SKM-1 (cell line): Measurements from ENCODE around the gene PTEN.
"Not testable (repeated sequence)": the region's sequence is repeated elsewhere in the genome, so short reads cannot be mapped to it uniquely, and the experiment has no call there.

ENCODE experiments used
- DNase-seq: peaks from one replicate; lab custom pipeline; 2025; ENCODE audit not compliant: unreplicated experiment; lab: John Stamatoyannopoulos, UW

Gene PTEN

DNA sequence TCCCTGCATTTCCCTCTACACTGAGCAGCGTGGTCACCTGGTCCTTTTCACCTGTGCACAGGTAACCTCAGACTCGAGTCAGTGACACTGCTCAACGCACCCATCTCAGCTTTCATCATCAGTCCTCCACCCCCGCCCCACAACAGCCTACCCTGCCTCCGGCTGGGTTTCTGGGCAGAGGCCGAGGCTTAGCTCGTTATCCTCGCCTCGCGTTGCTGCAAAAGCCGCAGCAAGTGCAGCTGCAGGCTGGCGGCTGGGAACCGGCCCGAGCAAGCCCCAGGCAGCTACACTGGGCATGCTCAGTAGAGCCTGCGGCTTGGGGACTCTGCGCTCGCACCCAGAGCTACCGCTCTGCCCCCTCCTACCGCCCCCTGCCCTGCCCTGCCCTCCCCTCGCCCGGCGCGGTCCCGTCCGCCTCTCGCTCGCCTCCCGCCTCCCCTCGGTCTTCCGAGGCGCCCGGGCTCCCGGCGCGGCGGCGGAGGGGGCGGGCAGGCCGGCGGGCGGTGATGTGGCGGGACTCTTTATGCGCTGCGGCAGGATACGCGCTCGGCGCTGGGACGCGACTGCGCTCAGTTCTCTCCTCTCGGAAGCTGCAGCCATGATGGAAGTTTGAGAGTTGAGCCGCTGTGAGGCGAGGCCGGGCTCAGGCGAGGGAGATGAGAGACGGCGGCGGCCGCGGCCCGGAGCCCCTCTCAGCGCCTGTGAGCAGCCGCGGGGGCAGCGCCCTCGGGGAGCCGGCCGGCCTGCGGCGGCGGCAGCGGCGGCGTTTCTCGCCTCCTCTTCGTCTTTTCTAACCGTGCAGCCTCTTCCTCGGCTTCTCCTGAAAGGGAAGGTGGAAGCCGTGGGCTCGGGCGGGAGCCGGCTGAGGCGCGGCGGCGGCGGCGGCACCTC lies at the start of gene PTEN, which contains the start of gene KLLN:
PTEN (plus strand) TSS at position 573 of the 891 bp plus-strand sequence. CDS start 845 bp downstream, outside the sequence.
KLLN (minus strand) TSS at position 481 of the 891 bp plus-strand sequence. CDS start 1,046 bp downstream, outside the sequence.
- DNase-seq = peak; percentile 74

DNA sequence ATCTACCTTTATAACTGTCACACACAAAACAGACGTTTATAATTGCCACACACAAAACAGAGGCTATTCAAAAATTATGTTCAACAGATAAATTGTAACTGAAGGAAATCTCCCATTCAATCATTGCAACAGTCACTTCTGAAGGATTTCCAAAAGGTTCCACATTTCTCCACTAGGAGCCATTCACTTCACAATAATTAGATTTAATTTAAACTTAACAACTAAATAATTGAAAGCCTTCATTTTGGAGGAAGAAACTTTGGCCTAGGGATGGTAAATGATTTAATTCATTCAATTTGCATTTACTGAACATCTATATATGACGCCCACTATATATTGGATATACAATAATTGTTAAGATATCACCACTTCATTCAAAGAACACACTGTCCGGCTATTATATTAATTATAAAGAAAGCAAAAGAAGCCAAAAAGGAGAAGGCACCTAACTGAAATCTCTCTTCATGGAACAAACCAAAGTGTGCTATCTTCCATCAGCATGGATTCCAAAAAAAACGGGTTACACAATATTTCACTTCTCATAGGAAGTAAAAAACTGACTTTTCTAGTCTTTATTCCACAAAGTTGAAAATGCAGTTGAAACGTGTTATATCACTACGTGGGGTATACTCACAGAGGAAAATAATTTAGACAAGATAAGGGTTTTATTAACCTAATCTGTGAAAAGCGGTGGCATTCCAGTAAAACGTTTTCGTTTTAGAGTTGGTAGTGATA lies 47.1 kb upstream of the PTEN start:
- no peak for DNase-seq

DNA sequence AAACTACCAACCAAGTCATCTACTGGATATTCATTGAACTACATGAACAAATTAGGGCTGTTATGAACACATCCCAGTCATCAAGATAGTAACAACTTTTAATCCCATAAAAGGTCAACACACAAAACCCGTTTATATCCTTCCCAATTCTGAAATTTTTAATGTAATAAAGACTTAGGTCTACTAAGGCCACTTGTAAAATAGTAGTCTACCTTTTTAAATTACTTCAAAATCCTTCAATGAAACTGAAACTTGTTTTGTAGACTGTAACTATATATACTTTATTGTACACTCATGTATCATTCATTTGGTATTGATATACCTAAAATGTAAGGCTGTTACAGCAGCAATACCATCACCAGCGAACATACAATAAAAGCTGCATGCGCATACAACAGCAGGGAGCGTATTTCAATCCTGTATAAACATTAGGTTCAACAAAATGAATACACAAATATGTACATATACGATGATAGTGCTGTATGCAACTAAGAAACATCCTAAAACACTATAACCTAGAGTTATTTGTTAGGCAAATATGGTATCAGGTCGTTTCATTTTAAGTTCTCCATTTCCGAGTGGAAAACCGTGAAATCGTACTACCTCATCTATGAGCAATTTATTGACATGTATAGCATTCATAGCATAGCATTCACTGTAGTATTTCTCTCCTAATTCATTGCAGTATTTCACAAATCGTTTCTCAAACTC lies 46.4 kb upstream of the PTEN start:
- DNase-seq = no peak

- peak; percentile 88 for DNase-seq
Observed at GRCh38 chr10:87817609-87818504, 45.6 kb upstream of the PTEN start, which contains the start of gene ATAD1. Gene ATAD1 (minus strand): TSS chr10:87818226. CDS start chr10:87814599, 3,627 bp downstream.

DNA sequence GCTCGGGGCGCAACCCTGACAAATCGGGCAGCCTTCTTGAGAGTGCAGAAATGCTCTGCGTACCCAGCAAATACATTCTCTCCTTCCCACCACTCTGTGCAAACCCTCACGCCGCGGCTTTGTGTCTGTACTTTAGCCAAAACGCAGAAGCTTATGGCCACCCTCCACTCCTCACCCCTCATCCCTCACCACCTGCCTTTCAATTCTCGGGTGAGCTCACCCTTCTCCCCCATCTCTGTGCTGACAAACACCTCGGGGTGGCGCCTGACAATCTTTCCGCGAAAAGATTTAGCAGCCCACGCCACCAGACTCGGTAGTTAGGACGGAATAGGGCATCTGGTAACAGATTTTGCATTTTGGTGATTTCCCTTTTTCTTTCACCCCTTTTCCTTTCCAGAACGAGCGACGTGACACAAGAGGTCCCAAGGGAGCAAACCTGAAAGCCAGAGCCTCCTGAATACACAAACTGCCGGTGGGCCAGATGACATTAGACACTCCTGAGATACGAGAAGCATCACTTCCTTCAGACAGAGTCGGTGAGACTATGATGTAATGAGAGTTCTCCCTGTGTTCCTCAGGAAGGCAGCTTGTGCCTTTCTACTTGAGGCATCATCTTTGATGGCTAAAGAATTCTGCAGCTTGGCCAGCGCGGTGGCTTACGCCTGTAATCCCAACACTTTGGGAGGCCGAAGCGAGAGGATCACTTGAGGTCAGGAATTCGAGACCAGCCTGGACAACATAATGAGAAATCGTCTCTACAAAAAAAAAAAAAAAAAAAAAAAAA lies 44.7 kb upstream of the PTEN start:
- no peak for DNase-seq

DNA sequence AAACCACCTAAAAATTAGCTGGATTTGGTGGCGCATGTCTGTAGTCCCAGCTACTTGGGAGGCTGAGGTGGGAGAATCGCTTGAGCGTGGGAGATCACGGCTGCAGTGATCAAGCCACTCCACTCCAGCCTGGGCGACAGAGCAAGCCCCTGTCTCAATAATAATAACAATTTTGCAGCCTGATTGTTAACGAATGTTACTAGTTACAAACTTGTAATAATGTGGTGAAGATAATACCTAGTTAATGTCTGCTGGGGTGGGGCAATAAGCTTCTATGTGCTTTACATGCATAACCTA lies 44.2 kb upstream of the PTEN start:
- DNase-seq = no peak

- DNase-seq = no peak
Observed at GRCh38 chr10:87826653-87827052, 36.8 kb upstream of the PTEN start.

- DNase-seq = no peak
Observed at GRCh38 chr10:87827681-87828080, 35.7 kb upstream of the PTEN start.

DNA sequence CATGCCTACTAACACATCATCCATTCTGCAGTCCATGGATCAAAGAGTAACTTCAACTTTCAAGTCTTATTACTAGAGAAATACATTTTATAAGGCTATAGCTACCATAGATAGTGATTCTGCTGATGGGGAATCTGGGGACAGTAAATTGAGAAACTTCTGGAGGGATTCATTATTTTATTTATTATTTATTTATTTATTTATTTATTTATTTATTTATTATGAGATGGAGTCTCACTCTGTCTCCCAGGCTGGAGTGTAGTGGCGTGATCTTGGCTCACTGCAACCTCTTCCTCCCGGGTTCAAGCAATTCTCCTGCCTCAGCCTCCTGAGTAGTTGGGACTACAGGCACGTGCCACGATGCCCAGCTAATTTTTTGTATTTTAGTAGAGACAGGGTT lies 34.4 kb upstream of the PTEN start:
- DNase-seq = not testable (repeated sequence)

DNA sequence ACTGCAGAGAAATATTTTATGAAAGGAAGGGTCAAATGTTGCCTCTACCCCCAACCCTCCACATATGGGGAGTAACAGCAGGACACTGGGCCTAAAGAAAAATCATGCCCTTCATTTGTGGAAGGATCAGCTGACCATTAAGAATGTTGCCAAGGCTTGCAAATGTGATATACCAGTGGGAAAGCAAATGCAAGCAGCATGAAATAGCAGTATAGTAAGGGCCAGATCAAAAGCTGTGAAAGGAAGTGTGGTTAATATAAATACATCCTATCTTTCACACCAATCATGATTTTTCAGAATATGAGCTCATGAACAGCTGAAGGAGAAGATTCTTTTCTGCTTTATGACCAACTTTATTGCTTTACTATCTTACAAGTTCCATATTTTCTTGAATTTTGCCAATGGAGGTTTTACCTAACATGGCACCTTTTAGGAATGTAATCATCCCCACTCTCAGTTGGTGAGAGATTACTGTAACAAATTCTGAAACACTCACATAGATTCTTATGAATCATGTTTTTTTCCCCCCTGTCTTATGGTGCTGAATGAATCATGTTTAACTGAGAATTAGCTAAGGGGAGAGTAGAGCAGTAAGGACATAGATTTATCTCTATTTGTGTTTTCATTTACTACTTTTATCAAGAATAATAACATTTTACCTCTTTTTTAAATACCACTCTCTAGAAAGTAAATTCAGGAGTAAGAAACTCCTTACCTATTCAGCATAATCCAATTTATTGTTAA lies 33.3 kb upstream of the PTEN start:
- DNase-seq = no peak

DNA sequence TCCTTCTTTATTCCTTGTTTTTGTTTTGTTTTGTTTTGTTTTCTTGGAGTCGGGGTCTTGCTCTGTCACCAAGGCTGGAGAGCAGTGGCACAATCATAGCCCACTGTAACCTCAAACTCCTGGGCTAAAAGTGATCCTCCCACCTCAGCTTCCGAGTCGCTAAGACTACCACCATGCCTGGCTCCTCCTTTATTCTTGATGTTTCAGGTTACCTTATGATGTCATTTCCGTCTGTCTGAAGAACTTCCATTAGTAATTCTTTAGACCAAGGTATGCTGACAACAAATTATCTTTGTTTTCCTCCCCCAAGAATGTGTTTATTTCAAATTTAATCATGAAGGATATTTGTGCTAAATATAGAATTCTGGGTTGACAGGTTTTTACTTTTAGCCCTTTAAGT lies 27.3 kb upstream of the PTEN start:
- DNase-seq = no peak

GRCh38 chr10:87837445-87837844 lies 26.0 kb upstream of the PTEN start:
- peak; percentile 53 for DNase-seq

- no peak for DNase-seq
Observed at GRCh38 chr10:87838650-87839049, 24.8 kb upstream of the PTEN start.

DNA sequence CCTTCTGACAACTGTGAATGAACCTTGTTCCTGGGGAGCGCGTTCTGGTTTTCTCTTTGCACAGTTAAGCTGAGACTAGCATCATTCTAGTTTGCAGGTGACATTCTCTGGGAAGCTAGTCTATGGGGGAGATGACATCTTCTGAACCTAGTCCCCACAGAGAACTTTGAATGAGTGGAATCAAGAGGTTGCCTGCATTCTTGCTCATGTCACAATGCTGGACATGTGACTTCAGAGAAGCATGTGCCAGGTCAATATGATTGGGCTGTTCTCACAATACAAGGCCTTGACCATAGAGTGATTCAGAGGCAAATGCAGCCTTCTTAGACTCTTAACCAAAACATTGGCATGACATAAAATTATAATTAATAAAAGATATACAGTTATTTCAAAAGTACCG lies 22.2 kb upstream of the PTEN start:
- DNase-seq = no peak

GRCh38 chr10:87842220-87842641 lies 21.2 kb upstream of the PTEN start:
- no peak for DNase-seq

GRCh38 chr10:87842776-87843497 lies 20.5 kb upstream of the PTEN start:
- DNase-seq = no peak

DNA sequence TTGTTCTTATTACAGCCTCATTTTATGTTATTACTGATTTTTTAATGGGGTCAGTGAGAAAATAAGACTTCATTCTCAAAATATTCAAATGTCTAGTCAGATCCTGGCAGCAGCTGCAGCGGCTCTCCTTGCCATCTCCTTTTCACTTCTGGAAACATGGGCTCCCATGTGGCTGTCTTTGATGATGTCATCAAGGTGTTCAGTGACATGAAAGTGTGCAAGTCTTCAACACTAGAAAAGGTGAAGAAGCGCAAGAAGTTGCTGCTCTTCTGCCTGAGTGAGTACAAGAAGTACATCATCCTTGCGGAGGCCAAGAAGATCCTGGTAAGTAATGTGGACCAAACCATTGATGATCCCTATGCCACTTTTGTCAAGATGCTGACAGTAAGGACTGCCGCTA lies 19.7 kb upstream of the PTEN start:
- DNase-seq = no peak
